Prostate gland (tissue), 2 donors: ENCODE results near the gene PLCH1. TPM values are rescaled to one million over a fixed set of nuclear protein-coding genes. Genes with fewer than 3 reads are reported as not detected.

ENCODE experiments used
- DNase-seq: peaks from one replicate; pipeline ENCODE4 v3.0.0-alpha.2; 2019; ENCODE audit warnings: low spot score
- H3K27ac ChIP-seq, 2 donors: fragments of 200-600 bp; sonication (generic); 2 replicates each; pipeline ENCODE4 v1.5.1; 2017 to 2019
- H3K27me3 ChIP-seq: fragments of 200-600 bp; sonication (generic); replicated peaks from 2 replicates; pipeline ENCODE4 v1.5.1; 2019; ENCODE audit not compliant: insufficient read depth
- H3K36me3 ChIP-seq, 2 donors: fragments of 200-600 bp; sonication (generic); 1 replicate in 1 of 2; 2 replicates in 1 of 2; pipeline versions ENCODE4 v1.5.1 to v1.8.1; 2017 to 2019
- H3K4me1 ChIP-seq: fragments of 200-600 bp; sonication (generic); replicated peaks from 2 replicates; pipeline ENCODE4 v1.5.1; 2019
- H3K4me3 ChIP-seq, 2 donors: fragments of 200-600 bp; sonication (generic); 2 replicates each; pipeline ENCODE4 v1.5.1; 2017 to 2019
- H3K9me3 ChIP-seq: fragments of 200-600 bp; sonication (generic); 2 replicates; pipeline ENCODE4 v1.5.1; 2017
- CTCF ChIP-seq, 4 experiments: fragments of 200-600 bp in 2 of 4; fragments of 450-650 bp in 2 of 4; sonication (generic) in 2 of 4; IDR thresholded peaks; 1 replicate in 3 of 4; 2 replicates in 1 of 4; pipeline ENCODE4 v1.5.1; 2016 to 2019; ENCODE audit warnings: antibody characterized with exemption in 4 of 4, mild to moderate bottlenecking in 2 of 4, moderate library complexity in 2 of 4
- POLR2A ChIP-seq: fragments of 450-650 bp; IDR thresholded peaks from one replicate; pipeline ENCODE4 v1.6.1; 2016; ENCODE audit warnings: antibody characterized with exemption, mild to moderate bottlenecking
- POLR2AphosphoS5 ChIP-seq: sonication (generic); formaldehyde crosslinking; IDR thresholded peaks from one replicate; pipeline ENCODE4 v1.6.1; 2017; ENCODE audit warnings: antibody characterized with exemption
- WGBS: methylation state at CpG from one replicate; pipeline ENCODE4 v1.1.5; 2018; 5-methylcytosine and 5-hydroxymethylcytosine counted together
- intact Hi-C: fragments of 100-400 bp; cut with DNase I; formaldehyde crosslinking; loops from one replicate; pipeline ENCODE4 v1.14.2; 2022
- total RNA-seq, 2 donors: library from RNA; depleted of rRNA; stranded (reverse); fragments of >200 nt; gene quantifications; one replicate each; pipeline ENCODE4 v1.1.0, GENCODE V29; 2016

The PLCH1 gene
- total RNA-seq, 2 donors from 2014 or later, result 0.64 to 12.2 TPM

- H3K9me3 ChIP-seq, result no peaks in the 10 kb centered on the region
- no peaks in the 10 kb centered on the region for H3K36me3 ChIP-seq
- H3K4me3 ChIP-seq, result no peak overlapping the region
- H3K27ac ChIP-seq, result no peak overlapping the region
- H3K4me1 ChIP-seq, result no peaks in the 10 kb centered on the region
- 88% methylated on average over 4 of the region's 4 CpGs for WGBS
- no peak for DNase-seq
- H3K27me3 ChIP-seq, result no peaks in the 10 kb centered on the region
- TF ChIP-seq POLR2A (no peak), CTCF (IDR thresholded peaks at IDR 0.05) (no peak), POLR2AphosphoS5 (no peak)
- intact Hi-C loops, result no loop called here
Measured at GRCh38 chr3:155428563-155428962, 316.3 kb downstream of the PLCH1 start.

GRCh38 chr3:155426524-155427230 lies 318.2 kb downstream of the PLCH1 start:
- WGBS, result 61% methylated on average over 3 of the region's 3 CpGs
- no peaks in the 10 kb centered on the region for H3K36me3 ChIP-seq
- no peaks in the 10 kb centered on the region for H3K9me3 ChIP-seq
- no peaks in the 10 kb centered on the region for H3K27me3 ChIP-seq
- DNase-seq, result peak; percentile 4
- H3K4me1 ChIP-seq, result no peaks in the 10 kb centered on the region
- no peak overlapping the region for H3K4me3 ChIP-seq
- intact Hi-C loops, result no loop called here
- H3K27ac ChIP-seq, result no peak overlapping the region
- TF ChIP-seq CTCF (IDR thresholded peaks at IDR 0.05) (no peak), POLR2A (no peak)

- whole genome bisulfite sequencing, result 54% methylated on average over 2 of the region's 2 CpGs
- intact Hi-C loops, result no loop called here
- TF ChIP-seq POLR2A (no peak), CTCF (IDR thresholded peaks at IDR 0.05) (no peak), POLR2AphosphoS5 (no peak)
Measured at GRCh38 chr3:155425396-155425795, 319.5 kb downstream of the PLCH1 start.

GRCh38 chr3:155424323-155424710 lies 320.6 kb downstream of the PLCH1 start:
- TF ChIP-seq POLR2AphosphoS5 (no peak), CTCF (IDR thresholded peaks at IDR 0.05) (no peak), POLR2A (no peak)
- H3K27me3 ChIP-seq, result no peaks in the 10 kb centered on the region
- H3K36me3 ChIP-seq, result no peaks in the 10 kb centered on the region
- no peak overlapping the region for H3K4me3 ChIP-seq
- H3K27ac ChIP-seq, result no peak overlapping the region
- H3K9me3 ChIP-seq, result no peaks in the 10 kb centered on the region
- intact Hi-C loops, result no loop called here
- H3K4me1 ChIP-seq, result no peaks in the 10 kb centered on the region
- DNase-seq, result no peak

More at GRCh38 chr3:155425396-155425795, 319.5 kb downstream of the PLCH1 start:
- H3K4me3 ChIP-seq, result no peak overlapping the region
- no peak for DNase-seq
- no peaks in the 10 kb centered on the region for H3K9me3 ChIP-seq
- H3K27me3 ChIP-seq, result no peaks in the 10 kb centered on the region
- H3K36me3 ChIP-seq, result no peaks in the 10 kb centered on the region
- no peaks in the 10 kb centered on the region for H3K4me1 ChIP-seq
- no peak overlapping the region for H3K27ac ChIP-seq
